Kidney capillary endothelial cell (primary cell): ENCODE data around the gene TMC4.
"Not testable (repeated sequence)": the region's sequence is repeated elsewhere in the genome, so short reads cannot be mapped to it uniquely, and the experiment has no call there.

Source experiments
- DNase-seq: peaks from one replicate; pipeline ENCODE4 v3.0.0-alpha.2; 2018; ENCODE audit warnings: low spot score

Gene TMC4

DNA sequence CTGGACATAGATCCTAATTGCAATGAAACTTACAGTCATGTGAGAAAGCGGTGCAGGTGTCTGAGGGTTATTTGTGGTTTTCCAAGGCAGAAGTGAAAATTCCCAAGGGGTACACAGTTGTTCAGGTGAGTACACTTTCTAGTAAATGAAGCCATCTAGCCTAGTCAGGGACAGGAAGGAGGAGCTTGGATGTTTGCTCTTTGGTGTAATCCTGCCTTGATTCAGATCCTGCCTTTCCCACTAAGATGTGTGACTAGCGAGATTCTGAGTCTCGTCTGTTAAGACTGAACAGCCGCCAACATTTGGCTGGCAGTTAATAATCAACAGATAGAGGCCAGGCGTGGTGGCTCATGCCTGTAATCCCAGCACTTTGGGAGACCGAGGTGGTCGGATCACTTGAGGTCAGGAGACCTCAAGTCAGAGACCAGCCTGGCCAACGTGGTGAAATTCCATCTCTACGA is 30.2 kb upstream of the TMC4 start:
- DNase-seq = no peak

DNA sequence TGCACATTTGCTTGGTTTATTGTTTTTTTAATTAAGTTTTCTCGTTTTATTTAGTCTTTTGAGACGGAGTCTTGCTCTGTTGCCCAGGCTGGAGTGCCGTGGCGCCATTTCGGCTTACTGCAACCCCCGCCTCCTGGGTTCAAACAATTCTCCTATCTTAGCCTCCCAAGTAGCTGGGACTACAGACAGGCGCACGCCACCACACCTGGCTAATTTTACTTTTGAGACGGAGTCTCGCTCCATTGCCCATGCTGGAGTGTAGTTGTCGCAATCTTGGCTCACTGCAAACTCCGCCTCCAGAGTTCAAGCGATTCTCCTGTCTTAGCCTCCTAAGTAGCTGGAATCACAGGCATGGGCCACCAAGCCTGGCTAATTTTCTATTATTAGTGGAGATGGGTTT is 29.0 kb upstream of the TMC4 start:
- DNase-seq = no peak

DNA sequence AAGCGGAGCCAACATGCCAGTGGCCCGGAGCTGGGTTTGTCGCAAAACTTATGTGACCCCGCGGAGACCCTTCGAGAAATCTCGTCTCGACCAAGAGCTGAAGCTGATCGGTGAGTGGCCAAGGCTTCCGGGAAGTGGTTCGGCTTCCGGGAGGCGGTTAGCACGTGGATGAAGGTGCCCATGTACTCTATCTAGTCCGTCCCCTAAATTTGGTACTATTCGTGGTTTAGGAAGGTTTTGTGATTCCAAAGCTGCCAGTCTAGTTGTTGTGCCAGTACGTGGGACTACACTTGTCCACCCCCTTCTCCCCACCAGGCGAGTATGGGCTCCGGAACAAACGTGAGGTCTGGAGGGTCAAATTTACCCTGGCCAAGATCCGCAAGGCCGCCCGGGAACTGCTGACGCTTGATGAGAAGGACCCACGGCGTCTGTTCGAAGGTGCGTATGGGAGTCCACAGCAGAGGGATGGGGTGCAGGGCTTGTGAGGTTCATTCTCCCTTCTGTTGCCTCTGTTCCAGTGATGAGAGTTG is 28.3 kb upstream of the TMC4 start:
- no peak for DNase-seq

DNA sequence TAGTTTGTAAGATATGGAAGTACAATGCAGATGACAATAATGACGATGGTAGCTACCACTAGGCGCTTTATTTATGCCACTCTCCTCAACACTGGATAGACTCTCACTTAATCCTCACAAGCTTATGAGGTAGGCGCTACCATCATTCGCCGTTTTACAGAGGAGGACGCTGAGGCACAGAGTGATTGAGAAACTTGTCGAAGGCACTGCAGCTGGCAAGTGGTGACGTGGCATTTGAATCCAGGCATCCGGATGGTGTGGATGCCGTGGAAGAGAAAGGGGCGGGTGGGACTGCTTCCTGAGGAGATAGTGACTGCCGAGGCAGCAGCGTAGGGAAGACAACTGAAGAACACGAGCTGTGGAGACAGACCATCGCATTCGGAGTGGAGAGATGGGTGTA is 26.4 kb upstream of the TMC4 start:
- DNase-seq = no peak

DNA sequence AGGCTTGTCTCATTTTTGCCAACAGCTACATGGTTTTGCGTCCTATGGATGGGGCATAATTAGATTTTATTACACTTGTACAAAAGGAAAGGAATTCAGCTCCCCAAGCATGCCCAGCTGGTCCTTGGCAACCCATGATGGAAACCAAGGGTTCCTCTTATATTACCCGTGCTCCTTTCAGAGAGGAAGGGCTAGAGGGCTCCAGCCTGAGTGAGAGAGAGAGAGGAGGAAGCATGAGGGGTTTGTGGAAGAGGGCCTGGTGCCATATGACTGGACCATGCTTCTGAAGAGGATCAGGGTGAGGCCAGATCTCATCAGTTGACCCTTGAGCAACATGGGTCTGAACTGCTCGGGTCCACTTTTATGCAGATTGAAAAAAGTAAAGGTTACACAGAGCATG is 24.2 kb upstream of the TMC4 start:
- DNase-seq = no peak

DNA sequence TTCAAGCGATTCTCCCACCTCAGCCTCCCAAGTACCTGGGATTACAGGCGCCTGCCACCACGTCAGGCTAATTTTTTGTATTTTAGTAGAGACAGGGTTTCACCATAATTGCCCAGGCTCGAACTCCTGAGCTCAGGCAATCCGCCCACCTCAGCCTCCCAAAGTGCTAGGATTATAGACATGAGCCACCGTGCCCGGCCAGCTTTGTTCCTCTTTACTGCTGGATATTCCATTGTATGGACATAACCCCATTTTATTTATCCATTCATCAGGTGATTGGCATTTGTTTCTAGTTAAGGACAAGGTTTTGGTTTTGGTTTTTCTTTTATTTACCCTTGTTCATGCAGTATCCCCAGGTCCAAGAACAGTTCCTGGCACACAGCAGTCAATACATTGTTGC is 23.6 kb upstream of the TMC4 start:
- no peak for DNase-seq

DNA sequence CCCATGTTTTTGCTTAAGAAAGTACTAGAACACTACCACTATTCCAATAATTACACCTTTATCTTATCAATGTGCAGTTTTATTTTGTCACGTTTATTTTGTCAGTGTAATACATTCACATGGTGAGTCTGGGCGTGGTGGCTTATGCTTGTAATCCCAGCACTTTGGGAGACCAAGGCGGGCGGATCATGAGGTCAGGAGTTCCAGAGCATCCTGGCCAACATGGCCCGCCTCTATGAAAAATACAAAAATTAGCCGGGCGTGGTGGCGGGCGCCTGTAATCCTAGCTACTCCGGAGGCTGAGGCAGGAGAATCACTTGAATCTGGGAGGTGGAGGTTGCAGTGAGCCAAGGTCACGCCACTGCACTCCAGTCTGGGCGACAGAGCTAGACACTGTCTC is 21.5 kb upstream of the TMC4 start:
- DNase-seq = not testable (repeated sequence)

DNA sequence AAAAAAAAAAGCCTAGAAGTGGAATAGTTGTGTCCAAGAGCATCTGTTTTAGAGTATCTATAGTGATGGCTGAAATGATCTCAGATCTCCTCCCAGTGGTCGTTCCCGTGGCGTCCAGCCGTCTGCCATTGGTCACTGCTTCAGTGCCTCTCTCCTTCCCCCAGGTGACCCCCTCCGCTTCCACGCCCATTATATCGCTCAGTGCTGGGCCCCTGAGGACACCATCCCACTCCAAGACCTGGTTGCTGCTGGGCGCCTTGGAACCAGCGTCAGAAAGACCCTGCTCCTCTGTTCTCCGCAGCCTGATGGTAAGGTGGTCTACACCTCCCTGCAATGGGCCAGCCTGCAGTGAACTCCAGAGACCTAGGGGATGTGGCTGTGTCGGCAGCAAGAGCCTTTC is 20.1 kb upstream of the TMC4 start:
- no peak for DNase-seq

DNA sequence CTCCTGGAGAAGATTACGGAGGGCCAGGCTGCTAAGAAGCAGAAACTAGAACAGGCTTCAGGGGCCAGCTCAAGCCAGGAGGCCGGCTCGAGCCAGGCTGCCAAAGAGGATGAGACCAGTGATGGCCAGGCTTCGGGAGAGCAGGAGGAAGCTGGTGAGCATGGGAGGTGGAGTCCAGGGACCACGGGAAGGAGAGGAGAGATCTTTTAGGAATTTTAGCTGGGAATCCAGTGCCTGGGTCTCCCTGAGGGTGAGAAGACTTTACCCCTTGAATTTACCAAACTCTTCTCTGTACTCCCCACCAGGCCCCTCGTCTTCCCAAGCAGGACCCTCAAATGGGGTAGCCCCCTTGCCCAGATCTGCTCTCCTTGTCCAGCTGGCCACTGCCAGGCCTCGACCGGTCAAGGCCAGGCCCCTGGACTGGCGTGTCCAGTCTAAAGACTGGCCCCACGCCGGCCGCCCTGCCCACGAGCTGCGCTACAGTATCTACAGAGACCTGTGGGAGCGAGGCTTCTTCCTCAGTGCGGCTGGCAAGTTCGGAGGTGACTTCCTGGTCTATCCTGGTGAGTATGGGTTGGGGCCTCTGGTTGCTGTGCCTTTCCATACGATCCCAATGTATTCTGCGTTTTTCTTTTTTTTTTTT is 19.0 kb upstream of the TMC4 start:
- no peak for DNase-seq

DNA sequence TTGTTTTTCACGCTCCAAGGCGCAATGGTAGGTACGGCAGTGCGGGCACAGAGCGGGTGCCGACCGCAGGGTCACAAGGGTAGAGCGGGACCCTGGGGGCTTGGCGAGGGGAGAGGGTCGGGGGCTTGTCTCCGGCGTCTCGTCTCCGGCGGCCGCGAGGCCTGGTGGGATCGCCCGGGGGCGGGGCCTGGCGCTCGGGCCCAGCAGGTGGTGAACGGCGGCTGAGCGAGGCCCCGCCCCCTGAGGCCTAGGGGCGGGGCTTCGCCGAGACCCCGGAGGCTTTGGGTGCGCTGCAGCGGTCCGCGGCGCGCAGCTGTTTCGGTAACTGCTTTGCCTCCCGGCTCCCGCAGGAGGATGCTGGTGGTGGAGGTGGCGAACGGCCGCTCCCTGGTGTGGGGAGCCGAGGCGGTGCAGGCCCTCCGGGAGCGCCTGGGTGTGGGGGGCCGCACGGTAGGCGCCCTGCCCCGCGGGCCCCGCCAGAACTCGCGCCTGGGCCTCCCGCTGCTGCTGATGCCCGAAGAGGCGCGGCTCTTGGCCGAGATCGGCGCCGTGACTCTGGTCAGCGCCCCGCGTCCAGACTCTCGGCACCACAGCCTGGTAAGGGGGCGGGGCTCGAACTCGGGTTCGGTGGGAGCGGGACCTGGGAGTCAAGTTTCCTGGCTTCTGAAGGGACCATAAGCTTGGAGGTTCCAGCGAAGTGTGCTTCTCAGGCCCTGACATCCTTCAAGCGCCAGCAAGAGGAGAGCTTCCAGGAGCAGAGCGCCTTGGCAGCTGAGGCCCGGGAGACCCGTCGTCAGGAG is 18.3 kb upstream of the TMC4 start, which contains the start of gene TSEN34:
Gene TSEN34, plus strand, starts transcription at position 298 of the 800 bp plus-strand sequence. Its CDS starts 57 bp downstream, at position 355.
- DNase-seq = peak; percentile 68

DNA sequence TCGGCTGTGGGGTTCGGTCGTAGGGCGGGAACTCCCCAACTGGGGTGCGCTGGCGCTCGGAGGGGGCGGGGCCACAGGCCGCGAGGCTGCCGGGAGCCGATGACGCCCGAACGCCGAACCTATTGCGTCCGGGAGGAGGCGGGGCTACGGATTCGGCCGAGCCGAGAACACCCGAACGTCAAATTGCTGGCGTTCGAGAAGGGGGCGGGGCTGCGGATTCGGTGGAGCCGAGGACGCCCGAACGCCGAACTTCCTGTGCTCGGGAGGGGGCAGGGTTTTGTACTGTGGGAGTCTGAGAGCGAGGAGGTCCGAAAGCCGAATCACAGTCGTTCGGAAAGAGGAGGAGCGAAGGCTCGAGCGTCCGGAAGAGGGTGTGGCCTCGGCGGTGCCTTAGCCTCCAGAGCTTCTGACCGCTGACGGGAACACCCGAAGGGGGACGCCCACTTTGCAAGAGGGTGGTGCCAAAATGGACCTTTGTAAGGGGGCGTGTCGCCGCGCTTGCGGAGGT is 17.6 kb upstream of the TMC4 start:
- peak; percentile 99 for DNase-seq

DNA sequence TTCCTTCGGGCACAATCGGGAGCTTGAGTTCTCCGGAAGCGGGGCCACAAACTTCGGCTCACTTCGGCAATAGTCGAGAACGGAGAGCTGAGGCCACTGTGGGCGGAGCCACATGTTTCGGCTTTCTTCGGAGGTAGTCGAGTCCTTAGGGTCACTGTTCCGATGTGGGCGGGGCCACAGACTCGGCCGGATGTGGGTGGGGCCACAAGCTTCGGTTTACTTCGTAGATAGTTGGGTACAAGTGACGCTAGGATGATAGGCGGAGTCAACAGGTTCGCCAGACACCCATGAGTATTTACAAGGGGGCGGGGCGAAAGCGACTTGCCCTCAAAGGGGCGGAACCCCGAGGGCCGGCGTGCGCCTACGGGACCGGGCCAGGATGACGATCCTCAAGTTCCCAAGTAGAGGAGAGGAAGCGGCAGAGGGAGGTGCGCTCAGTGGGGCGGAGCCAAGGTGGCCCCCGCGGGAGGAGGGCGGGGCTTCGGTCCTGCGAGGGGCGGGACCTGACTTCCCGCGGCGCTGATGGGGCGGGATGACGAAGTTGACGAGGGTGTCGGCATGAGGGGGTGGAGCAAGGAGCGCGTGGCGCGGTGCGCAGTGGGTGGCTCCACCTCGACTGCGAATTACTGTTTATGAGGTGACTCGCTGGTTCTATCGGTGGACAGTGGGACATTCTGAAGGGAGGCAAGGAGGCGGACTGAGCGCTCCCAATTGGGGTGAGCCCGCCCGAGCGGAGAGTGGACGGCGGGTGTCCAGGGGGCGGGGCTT is 17.0 kb upstream of the TMC4 start:
- DNase-seq = peak; percentile 100

DNA sequence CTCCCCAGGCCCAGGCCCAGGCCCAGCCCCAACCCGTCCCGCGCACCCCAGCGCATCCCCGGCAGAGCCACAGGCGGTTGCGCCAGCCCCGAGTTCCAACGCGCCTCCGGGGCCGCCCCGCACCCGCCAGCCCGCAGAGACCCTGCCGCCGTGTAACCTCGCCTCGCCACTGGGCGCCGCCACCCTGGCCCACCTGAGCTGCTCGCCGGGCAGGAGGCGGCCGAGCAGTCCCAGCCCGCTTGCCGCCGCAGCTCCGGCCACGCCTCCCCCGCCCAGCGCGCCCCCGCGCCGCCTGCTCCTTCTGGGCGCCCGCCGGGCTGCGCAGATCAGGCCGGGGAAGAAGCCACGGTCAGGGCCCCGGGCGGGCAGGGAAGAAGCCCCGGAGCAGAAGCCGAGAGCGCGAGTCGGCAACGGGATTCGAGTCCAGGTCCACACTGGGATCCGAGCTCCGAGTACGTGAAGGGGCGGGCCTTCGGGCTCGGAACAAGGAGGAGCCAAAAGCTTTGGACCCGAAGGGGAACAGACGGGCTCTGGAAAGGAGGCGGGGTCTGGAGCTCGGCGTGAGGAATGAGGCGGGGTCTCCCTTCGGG is 16.3 kb upstream of the TMC4 start, which contains the start of gene MBOAT7:
Gene MBOAT7, minus strand, starts transcription at position 436 of the 590 bp plus-strand sequence. CDS start 1,072 bp downstream, outside the sequence.
- no peak for DNase-seq

DNA sequence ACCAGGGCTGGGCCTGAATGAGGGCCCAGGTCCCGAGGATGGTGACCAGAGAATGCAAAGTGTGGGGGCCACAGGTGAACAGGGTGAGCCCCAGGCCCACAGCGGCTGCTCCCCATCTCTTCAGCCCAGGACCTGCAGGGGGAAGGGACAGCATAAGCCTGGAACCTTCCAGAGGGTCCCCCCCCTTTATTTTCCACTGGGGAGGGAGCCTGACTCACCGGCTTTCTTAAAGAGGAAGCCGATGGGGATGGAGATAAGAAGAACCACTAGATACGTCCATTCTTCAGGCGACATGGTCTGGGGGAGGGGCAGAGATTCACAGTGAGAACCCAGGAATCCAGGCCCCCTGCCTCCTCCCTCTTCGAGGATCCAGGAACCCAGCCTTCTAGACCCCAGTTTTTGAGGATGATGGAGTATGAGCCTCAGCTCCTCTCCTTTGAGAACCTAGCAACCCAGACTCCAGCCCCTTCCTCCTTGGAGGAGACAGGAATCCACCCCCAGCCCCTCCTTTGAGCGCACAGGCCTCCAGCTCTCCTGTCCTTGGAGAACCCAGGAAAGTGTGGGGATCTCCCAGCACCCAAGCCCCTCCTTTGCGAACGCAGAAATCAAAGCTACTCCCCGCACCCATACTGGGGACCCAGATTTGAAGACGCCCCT is 15.4 kb upstream of the TMC4 start:
- peak; percentile 48 for DNase-seq

DNA sequence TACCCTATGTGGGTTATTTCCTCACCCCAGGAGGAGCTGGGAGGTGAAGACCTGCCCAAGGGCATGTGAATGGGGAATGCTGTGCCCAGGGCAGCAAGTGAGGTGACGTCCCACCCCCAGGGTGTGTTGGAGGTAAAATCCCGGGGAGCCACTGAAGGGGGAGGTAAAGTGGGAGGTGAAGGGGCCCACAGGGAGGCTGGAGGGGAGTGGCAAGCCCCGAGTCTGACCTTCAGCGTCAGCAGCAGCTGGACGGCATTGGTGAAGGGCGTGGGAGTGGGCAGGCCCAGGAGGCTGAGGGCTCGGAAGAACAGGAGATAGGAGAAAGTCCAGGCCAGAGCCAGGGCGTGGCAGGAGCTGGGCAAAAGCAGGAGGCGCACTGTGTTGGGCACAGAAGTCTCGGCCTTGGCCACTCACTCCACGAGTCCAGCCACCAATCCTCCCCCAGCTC is 14.0 kb upstream of the TMC4 start:
- no peak for DNase-seq

DNA sequence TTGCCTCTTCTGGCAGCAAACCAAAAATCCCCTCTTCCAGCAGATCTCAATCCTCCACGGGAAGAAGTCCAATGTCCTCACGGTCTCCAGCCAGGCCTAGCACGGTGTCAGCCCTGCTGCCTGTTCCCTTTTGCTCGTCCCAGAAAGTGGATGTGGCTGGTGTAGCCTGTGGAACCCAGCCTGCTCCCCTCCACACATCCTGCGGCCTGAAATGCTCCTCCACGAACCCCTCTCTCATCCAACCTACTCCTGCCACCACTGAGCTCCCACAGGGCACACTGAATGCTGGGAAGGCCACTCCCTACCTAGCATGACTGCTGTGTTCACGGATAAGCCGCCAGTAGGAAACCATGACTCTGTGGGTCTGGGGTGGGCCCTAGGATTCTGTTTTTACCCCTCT is 13.4 kb upstream of the TMC4 start:
- no peak for DNase-seq

DNA sequence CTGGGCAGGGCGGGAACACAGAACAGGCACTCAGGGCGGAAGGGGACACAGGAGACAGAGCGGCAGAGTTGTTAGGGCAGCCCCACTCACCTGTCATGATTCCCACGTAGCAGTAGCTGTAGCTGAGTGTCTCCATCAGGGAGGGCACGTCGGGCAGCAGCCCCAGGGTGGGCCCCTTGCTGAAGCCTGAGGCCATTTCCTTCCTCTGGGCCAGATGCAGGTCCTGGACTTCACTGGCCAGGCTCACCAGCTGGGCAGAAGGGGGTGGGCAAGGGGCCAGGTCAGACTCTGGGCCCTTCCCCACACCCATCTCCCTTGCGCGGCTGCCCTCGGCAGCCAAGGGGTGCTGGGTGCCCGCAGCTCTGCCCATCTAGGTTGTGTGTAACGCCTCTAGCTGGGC is 10.5 kb upstream of the TMC4 start:
- DNase-seq = no peak

DNA sequence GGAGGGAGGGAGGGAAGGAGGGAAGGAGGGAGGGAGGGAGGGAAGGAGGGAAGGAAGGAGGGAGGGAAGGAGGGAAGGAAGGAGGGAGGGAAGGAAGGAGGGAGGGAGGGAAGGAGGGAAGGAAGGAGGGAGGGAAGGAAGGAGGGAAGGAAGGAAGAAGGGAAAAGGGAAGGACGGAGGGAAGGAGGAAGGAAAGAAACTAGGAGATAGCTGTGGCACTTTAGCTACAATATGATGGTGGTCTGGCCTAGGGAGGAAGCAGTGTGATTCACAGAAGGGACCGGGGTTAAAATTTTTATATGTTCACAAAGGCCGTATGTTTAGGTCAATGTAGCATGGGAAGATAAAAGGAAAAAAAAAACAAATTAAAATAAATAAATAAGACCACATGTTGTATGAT is 8.9 kb upstream of the TMC4 start:
- not testable (repeated sequence) for DNase-seq

DNA sequence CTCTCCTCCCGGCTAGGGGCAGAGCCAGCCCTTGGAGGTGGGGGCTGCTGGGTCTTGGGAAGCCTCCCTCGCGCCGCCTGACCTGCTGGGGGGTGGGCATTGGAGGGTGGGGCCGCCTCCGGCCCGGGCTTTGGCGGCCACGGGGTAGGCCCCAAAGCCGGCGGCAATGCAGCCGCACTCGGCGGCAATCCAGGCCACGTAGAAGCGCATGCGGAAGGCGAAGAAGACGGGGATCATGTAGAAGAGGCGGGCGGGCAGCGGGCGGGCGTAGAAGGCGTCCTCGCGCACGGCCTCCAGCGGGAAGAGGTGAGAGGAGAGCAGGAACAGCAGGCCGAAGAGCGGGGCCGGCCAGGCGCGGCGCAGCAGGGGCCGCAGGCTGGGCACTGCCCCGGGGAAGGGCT is 7.7 kb upstream of the TMC4 start:
- DNase-seq = no peak

DNA sequence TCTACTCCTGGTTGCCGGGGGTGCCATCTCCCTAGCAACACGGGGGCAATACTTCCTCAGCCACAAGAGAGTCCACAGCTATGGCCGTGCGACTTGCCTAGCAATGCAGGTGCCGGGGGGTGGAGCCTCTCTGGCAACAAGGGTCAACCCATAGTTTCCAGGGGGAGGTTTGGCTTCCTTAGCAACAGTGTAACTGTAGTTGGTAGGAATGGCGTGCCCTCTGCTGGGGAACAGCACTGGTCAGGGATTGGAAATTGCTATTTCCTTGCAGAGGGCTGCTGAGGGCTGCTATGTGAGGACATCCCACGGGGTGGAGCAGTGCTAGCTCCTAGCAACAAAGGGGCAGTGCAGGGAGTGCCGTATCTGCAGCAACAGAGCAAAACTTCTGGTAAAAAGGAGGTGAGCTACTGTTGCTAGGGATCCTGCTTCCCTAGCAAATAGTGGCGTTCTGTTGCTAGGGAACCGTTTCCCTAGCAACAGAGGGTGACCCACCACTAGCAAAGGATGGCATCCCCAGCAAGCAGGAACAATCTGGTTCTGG is 7.0 kb upstream of the TMC4 start:
- DNase-seq = no peak
